ENCODE measurements around the gene KDF1.
"Not testable (repeated sequence)": the region's sequence is repeated elsewhere in the genome, so short reads cannot be mapped to it uniquely, and the experiment has no call there.

GRCh38 chr1:26948725-26949057, 11.6 kb downstream of the KDF1 start:
- TF ChIP-seq POLR2A (IDR thresholded peaks at IDR 0.05; ENCODE audit: borderline replicate concordance, extremely low read depth, insufficient read depth, insufficient read length); EZH2phosphoT487 (IDR thresholded peaks at IDR 0.05; ENCODE audit: borderline replicate concordance); ATF3 (IDR thresholded peaks at IDR 0.05); CEBPB (IDR thresholded peaks at IDR 0.05; ENCODE audit: low read depth); RAD21 (IDR thresholded peaks at IDR 0.05; ENCODE audit: low read depth); TCF7L2 (IDR thresholded peaks at IDR 0.05; ENCODE audit: borderline replicate concordance, extremely low read depth, insufficient read depth, insufficient read length); ZNF274 (IDR thresholded peaks at IDR 0.05; ENCODE audit: low read depth, low read length); YY1 (IDR thresholded peaks at IDR 0.05; ENCODE audit: extremely low read depth, insufficient replicate concordance, low read depth, low read length); POLR2AphosphoS5 (IDR thresholded peaks at IDR 0.05; ENCODE audit: low read depth, low read length); EZH2 (IDR thresholded peaks at IDR 0.05): not testable (repeated sequence)
- TF ChIP-seq, protein P1, sequence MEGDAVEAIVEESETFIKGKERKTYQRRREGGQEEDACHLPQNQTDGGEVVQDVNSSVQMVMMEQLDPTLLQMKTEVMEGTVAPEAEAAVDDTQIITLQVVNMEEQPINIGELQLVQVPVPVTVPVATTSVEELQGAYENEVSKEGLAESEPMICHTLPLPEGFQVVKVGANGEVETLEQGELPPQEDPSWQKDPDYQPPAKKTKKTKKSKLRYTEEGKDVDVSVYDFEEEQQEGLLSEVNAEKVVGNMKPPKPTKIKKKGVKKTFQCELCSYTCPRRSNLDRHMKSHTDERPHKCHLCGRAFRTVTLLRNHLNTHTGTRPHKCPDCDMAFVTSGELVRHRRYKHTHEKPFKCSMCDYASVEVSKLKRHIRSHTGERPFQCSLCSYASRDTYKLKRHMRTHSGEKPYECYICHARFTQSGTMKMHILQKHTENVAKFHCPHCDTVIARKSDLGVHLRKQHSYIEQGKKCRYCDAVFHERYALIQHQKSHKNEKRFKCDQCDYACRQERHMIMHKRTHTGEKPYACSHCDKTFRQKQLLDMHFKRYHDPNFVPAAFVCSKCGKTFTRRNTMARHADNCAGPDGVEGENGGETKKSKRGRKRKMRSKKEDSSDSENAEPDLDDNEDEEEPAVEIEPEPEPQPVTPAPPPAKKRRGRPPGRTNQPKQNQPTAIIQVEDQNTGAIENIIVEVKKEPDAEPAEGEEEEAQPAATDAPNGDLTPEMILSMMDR (IDR thresholded peaks at IDR 0.05 in 2 of 3, conservative IDR thresholded peaks at IDR 0.05 in 1 of 3; ENCODE audit: borderline replicate concordance in 1 of 3, insufficient read depth in 1 of 3, low read depth in 2 of 3, low read length in 2 of 3), result not testable (repeated sequence)
- TF ChIP-seq, protein P2, sequence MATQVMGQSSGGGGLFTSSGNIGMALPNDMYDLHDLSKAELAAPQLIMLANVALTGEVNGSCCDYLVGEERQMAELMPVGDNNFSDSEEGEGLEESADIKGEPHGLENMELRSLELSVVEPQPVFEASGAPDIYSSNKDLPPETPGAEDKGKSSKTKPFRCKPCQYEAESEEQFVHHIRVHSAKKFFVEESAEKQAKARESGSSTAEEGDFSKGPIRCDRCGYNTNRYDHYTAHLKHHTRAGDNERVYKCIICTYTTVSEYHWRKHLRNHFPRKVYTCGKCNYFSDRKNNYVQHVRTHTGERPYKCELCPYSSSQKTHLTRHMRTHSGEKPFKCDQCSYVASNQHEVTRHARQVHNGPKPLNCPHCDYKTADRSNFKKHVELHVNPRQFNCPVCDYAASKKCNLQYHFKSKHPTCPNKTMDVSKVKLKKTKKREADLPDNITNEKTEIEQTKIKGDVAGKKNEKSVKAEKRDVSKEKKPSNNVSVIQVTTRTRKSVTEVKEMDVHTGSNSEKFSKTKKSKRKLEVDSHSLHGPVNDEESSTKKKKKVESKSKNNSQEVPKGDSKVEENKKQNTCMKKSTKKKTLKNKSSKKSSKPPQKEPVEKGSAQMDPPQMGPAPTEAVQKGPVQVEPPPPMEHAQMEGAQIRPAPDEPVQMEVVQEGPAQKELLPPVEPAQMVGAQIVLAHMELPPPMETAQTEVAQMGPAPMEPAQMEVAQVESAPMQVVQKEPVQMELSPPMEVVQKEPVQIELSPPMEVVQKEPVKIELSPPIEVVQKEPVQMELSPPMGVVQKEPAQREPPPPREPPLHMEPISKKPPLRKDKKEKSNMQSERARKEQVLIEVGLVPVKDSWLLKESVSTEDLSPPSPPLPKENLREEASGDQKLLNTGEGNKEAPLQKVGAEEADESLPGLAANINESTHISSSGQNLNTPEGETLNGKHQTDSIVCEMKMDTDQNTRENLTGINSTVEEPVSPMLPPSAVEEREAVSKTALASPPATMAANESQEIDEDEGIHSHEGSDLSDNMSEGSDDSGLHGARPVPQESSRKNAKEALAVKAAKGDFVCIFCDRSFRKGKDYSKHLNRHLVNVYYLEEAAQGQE (IDR thresholded peaks at IDR 0.05; ENCODE audit: low read depth), result not testable (repeated sequence)
